EH (cell line): ENCODE results near the gene KANK4.
A peak's percentile ranks its signal among the peaks of the same experiment; 100 is the strongest.
"Not testable (repeated sequence)": the region's sequence is repeated elsewhere in the genome, so short reads cannot be mapped to it uniquely, and the experiment has no call there.

Experiments used
- DNase-seq: peaks from one replicate; pipeline ENCODE4 v3.0.0-alpha.2; 2015; ENCODE audit warnings: low read depth

The KANK4 gene

DNA sequence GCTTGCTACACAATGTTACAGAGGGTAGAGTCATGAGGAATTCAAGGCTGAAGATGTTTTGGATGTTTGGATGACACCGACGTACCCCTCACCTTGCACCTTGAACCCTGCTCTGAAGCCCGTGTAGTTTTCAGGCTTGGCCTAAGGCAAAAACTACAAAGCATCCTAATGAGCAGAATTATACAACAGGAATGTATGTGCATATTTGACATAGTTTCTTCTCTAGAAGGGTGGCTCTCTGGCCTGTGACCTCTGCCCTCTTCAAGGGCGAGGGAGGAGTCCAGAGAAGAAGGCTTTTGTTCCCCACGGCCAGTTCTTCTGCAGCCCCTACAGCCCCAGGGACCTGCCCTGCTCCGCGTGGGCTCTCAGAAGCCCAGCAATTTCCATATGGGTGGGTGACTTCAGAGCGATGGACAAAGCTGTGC, 81.3 kb downstream of the KANK4 start:
- DNase-seq: peak; percentile 25

DNA sequence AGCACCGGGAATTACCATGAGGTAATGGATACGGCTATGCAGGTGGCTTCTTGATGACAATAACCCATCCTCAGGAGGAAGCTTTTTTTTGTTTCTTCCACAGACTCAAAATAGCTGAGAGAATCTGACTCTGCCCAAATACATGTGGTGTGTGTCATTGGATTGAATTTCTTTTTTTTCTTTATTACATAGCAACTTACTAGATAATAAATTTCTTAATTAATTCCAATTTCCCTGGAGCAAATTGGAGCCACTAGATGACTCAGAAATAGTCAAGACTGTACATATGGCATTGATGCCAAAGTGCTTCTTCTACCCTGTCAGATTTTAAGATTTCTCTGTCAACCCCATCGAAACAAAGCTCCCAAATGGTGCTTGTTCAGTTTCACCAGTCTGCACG, 81.9 kb downstream of the KANK4 start:
- DNase-seq: peak; percentile 31

DNA sequence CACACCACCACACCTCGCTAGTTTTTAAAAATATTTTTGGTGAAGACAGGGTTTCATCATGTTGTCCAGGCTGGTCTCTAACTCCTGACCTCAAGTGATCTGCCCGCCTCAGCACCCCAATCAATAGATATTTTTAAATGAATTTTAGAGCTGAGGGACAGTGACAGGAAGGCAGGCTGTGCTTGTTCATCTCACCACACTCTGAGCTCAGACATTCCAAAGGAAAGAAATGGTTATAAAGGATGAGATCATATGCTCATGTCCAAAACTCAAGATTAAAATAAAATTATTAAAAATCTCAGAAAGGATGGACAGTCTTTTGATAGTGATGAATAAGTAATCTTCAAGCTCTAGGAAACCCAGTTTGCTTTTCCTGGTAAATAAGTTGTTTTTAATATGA, 83.7 kb downstream of the KANK4 start:
- no peak for DNase-seq

DNA sequence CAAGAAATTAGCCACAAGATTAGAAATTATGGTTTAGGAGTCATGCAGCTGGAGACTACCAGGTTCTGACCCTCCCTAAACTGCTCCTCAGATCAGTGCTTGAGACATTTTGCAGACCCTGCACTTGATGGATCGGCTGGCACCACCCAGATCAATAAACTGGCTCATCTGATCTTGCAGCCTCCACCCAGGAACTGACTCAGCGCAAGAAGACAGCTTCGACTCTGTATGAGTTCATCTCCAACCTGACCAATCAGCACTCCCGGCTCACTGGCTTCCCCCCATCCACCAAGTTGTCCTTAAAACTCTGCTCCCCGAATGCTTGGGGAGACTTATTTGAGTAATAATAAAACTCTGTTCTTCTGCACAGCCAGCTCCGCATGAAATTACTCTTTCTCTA, 84.5 kb downstream of the KANK4 start:
- no peak for DNase-seq

DNA sequence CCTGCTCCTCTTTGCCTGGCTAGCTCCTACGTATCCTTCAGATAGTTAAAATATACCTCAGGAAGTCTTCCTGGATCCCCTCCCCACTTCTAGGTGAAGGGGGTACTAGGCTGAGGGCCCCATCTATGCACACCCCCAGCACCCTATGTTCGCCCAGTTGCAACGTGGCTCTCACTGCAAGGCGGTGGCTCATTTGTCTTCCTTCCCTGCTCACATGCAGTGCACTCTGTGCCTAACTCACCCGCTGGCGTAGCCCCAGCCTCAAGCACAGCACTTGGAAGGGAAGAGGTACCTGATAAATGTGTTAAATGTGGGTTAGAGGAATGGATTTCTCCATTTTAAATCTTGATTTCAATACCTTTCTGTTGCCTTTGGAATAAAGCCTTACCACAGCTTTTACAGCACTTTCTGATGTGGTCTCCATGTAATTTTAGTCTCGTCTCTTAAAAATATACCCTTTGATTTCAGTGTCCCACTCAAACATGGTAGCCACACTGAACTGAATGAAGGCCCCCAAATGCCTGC, 85.2 kb downstream of the KANK4 start:
- no peak for DNase-seq

DNA sequence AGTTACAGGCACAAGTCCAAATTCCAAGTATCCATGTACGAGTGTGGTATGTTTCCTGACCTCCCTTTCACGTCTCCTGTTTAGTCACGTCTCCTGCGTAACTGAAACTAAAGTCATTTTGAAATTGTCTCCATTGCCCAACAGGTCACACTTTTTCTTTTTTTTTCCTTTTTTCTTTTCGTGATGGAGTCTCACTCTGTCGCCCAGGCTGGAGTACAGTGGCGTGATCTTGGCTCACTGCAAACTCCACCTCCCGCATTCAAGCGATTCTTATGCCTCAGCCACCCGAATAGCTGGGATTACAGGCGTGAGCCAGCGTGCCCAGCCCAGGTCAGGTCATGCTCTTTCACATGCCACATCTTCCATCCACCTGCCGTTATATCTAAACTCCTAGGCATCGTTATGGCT, 86.4 kb downstream of the KANK4 start:
- no peak for DNase-seq

DNA sequence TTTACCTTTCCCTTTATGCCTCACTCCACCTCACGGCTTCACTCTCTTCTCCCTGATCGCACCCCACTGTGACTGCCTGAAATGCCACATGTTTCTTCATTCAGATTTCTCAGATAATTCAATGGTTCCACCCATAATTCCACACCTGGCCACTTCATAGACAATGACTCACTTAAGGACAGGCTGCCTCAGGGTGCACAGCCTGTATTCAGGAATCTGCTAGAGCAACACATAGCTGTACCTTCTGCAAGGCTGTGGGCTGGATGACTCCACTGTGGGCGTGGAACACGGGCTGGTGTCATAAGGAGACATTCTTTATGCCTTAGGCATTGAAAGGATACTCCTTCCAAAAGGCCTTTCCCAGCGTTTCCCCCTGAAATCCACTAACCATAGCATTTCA, 88.5 kb downstream of the KANK4 start:
- DNase-seq: peak; percentile 89

DNA sequence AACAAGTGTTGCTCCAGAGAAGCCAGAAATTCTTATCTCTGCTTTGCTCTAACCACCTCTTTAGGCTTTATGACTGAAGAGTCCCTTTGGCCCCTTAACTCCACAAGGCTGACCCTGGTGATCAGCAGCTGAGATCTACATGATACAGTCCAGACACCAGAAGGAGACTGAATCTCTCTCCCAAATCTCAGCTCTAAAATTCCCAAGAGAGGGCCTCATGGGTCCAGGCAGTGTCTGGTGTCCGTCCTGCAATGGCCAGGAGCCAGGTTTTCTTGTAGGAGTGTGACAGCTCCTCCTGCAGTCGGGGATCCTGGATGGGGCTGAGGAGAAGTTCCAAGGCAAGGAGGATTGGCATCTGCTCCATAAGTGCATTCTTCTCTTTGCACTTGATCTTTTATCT, 89.3 kb downstream of the KANK4 start:
- peak; percentile 26 for DNase-seq

DNA sequence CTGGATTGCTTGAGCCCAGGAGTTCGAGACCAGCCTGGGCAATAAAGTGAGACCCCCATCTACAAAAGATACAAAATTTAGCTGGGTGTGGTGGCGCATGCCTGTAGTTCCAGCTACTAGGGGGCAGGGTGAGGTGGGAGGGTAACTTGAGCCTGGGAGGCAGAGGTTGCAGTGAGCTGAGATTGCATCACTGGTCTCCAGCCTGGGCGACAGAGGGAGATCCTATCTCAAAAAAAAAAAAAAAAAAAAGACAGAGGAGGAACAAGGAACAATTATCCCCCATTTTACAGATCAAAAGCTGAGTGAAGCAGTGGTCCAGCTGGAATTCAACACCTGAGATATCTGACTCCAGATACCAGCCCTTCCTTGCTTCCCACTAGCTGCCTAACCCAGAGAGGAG, 89.8 kb downstream of the KANK4 start:
- no peak for DNase-seq

DNA sequence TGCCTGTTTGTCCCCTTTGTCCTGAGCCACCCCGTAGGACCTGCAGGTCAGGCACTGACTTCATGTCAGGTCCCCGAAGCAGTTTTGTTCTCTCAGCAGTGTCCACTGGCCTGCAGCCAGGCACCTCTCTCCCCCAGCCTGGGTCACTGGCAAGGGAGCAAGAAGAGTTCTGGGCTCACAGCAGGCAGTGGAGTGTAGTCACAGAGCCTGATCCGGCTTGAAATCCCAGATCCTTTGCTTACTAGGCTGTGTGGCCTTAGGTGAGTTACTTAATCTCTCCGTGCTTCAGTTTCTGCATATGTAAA, 90.4 kb downstream of the KANK4 start:
- no peak for DNase-seq

DNA sequence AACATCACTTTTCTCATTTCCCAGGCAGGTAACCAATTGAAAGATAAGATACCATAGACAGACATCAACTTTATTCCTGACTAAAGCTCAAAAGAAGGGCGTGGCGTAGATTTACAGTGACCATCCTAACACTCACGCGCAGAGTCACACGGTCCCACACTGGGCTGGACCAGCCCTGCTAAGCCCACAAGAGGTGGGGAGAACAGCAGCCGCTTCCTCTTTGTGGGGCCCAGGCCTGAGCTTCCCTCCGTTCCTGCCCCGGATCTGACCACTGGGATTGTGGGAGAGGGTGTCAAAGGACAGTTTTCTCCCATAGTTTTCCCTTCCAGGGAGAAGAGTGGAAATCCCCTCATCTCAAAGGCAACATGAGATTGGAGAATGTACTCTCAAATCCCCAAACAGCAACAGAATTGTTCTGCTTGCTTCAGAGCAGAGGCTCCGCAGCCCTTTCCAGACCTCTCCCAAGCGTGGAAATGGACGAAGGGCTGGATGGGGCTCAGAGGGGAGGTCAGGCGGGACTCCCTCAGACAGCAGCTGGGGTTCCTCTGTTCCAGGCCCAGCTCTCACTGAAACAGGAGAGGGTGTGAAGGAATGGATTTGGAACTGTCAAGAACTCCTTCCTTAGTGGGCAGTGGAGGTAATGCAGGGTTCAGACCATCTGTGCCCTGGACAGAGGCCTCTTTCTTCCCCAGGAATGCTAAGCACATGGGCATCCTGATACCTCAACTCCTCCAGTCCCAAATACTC, 90.9 kb downstream of the KANK4 start:
- no peak for DNase-seq

DNA sequence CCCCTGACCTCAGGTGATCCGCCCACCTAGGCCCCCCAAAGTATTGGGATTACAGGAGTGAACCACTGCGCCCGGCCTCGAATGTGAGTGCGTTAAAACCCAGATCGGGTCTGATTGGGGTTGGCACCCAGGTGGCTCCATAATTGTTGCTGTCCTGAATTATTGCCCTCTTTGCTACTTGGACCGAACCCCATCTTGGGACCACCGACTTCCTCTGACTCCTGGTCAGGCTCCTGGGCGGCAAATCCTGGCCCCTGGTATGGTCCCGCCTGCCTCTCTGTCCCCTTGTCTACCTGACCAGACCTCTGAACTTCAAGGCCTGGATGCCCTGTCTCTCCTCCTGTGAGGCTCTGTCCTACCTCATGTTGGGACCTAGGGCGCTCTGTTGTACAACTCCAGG, 91.7 kb downstream of the KANK4 start:
- DNase-seq: no peak

DNA sequence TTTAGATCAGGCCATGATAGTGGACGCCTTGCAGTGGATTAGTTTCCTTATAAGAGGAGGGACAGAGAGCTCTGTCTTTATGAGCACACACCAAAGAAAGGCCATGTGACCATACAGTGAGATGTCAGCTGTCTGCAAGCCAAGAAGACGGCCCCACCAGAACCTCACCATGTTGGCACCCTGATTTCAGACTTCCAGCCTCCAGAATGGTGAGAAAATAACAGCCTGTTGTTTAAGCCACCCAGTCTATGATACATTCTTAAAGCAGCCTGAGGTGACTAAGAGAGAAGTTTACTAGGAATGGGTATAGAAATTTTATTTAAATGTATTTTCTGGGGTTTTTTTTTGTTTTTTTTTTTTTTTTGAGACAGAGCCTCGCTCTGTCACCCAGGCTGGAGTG, 95.1 kb downstream of the KANK4 start:
- DNase-seq: no peak

DNA sequence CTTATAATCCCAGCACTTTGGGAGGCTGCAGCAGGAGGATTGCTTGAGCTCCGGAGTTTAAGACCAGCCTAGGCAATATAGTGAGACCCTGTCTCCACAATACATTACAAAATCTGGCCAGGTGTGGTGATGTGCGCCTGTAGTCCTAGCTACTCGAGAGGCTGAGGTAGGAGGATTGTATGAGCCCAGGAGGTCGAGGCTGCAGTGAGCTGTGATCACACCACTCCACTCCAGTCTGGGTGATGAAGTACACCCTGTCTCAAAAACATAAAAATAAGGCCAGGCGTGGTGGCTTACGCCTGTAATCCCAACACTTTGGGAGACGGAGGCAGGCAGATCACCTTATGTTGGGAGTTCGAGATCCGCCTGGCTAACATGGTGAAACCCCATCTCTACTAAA, 96.9 kb downstream of the KANK4 start:
- DNase-seq: no peak

DNA sequence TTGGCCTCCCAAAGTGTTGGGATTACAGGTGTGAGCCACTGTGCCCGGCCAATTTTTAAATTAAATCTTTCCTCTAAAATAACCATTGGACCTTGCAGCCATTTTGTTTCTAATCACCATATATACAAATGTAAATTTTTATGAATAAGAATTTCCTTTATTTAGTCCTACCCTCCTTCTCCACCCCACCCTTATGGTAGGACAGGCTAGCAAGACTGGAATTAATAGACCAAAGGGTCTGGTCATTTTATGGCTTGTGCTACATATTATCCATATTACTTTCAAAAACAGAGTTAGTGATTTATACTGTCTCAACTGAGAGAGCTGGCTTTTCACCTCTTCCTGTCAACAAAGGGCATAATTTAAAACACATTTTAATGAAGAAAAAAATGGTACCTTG, 98.1 kb downstream of the KANK4 start:
- no peak for DNase-seq

DNA sequence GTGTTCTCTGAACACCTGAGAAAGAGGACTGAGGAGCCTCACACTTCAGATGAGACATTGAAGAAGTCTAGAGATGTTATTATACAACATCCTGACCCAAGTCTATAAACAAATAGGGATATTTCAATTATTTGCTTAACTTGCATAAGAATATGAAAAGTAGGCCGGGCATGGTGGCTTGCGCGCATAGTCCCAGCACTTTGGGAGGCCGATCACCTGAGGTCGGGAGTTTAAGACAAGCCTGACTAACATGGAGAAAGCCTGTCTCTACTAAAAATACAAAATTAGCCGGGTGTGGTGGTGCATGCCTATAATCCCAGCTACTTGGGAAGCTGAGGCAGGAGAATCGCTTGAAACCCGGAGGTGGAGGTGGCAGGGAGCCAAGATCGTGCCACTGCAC, 98.8 kb downstream of the KANK4 start:
- not testable (repeated sequence) for DNase-seq

DNA sequence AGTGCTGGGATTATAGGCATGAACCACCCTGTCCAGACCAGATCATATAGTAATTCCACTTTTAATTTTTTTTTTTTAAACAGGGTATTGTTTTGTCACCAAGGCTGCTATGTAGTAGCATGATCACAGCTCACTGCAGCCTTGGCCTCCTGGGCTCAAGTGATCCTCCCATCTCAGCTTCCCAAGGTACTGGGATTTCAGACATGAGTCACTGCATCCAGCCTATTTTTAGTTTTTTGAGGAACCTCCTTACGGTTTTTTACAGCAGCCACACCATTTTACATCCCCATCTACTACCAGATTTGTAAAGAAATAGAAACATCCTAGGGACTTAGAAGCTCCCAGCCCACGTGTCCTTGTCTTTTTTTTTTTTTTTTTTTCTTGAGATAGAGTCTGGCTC, 100.6 kb downstream of the KANK4 start:
- peak; percentile 25 for DNase-seq

DNA sequence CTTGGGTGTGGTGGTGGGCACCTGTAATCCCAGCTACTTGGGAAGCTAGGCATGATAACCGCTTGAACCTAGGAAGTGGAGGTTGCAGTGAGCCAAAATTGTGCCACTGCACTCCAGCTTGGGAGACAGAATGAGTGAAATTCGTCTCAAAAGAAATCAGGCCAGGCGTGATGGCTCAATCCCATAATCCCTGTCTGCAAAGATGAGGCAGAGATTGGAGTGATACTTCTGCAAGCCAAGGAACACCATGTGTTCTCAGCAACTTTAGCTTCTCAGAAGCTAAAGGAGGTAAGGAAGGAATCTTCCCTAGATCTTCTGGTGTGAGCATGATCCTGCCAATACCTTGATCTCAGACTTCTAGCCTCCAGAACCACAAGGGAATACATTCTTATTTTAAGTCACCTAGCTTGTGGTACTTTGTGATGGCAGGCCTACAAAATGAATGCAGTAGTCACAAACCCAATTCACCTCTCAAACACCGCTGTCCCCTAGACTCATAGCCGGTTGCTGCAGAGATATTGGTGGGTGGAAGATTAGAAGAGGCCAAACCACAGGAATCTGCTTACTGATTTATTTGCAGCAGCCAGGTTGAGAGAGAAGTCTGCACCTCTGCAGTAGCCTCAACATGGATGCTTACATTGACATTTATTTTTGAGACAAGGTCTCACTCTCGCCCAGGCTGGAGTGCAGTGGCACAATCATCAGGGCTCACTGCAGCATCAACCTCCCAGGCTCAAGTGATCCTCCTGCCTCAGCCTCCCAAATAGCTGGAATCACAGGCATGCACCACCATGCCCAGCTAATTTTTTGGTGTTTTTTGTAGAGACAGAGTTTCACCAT, 105.9 kb downstream of the KANK4 start:
- DNase-seq: no peak

DNA sequence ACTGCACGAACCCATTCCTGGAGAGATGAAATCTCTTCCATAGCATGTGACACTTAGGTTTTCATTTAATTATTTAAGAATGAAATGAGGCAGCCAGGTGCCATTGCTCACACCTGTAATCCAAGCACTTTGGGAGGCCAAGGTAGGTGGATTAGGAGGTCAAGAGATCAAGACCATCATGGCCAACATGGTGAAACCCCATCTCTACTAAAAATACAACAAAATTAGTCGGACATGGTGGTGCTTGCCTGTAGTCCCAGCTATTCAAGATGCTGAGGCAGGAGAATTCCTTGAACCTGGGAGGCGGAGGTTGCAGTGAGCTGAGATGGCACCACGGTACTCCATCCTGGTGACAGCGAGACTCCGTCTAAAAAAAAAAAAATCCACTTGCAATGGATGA, 106.8 kb downstream of the KANK4 start:
- no peak for DNase-seq

DNA sequence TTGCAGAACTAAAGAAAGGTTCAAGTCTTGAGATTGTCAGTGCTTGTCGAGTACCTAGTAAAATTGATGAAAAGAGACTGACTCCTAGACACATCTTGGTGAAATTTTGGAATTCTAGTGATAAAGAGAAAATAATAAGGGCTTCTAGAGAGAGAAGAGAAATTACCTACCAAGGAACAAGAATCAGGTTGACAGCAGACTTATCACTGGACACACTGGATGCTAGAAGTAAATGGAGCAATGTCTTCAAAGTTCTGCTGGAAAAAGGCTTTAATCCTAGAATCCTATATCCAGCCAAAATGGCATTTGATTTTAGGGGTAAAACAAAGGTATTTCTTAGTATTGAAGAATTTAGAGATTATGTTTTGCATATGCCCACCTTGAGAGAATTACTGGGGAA, 108.3 kb downstream of the KANK4 start:
- no peak for DNase-seq

DNA sequence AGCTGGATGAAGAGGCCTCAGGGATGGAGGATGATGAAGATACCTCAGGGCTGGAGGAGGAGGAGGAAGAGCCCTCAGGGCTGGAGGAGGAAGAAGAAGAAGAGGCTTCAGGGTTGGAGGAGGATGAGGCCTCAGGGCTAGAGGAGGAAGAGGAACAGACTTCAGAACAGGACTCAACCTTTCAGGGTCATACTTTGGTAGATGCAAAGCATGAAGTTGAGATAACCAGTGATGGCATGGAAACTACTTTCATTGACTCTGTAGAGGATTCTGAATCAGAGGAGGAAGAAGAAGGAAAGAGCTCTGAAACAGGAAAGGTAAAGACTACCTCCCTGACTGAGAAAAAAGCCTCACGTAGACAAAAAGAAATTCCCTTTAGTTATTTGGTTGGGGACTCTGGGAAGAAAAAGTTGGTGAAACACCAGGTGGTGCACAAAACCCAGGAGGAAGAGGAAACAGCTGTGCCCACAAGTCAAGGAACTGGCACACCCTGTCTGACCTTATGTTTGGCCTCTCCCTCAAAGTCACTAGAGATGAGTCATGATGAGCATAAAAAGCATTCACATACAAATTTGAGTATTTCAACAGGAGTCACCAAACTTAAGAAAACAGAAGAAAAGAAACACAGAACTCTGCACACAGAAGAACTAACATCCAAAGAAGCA, 109.2 kb downstream of the KANK4 start:
- DNase-seq: peak; percentile 22

DNA sequence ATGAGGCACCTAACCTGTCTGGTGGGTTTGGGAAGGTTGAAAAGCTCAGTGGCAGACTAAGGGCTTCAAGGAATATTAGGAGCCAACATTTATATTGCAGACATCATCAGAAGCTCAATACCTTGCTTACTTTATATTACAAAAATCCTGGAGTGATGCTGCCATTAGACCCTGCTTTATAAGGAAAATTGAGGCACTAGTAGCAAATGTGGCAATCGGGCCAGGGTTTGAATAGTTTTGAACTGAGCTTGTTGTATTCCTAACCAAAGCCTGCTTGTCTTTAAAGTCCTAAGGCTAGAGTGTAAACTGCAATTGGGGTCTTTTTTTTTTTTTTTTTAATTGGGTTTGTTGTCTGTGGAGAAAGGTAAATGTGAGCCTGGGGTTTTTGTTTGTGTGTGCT, 110.3 kb downstream of the KANK4 start:
- no peak for DNase-seq

DNA sequence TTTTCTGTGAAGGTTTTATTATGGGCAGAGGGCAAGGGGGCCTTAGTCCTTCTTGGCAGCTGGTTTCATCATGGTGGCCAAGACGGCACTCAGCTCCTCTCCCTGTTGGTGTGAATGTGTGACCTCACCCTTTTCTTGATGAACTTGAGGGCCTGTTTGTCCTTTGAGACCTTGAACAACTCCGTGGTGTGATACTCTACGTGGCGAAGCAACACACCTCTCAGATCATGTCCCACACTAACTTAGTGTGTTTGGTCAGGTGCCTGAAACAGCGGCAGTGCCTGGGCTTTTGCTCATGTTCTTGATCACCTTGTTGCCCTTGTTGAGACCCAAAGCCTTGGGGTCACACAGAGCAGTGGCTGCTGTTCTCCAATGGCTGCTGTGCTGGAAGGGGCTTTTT, 111.1 kb downstream of the KANK4 start:
- DNase-seq: no peak
